PC-3 (cell line): ENCODE data around the gene HDAC4. TPM values are rescaled to one million over a fixed set of nuclear protein-coding genes. Genes with fewer than 3 reads are reported as not detected.

Experiments used
- ATAC-seq: fragments of 200-7000 bp; cut with Tn5 transposase; 2 replicates; pipeline ENCODE4 v1.9.1; 2020; ENCODE audit warnings: mild to moderate bottlenecking, moderate library complexity
- BruUV-seq: library from RNA; stranded (reverse); fragments of 400-500 nt; replicated peaks from 2 replicates; lab custom pipeline; 2021; lab: Mats Ljungman, UMichigan
- CTCF ChIA-PET: fragments of 300-600 bp; sonication (Branson Sonifier 250); formaldehyde crosslinking; loops from one replicate; lab custom pipeline; 2022; ENCODE audit warnings: antibody characterized with exemption; lab: Charles Lee
- POLR2A ChIA-PET: fragments of 300-600 bp; sonication (Branson Sonifier 250); formaldehyde crosslinking; loops from one replicate; lab custom pipeline; 2022; ENCODE audit warnings: antibody characterized with exemption; ENCODE audit not compliant: unreplicated experiment; lab: Charles Lee
- DNase-seq: peaks from one replicate; pipeline ENCODE4 v3.0.0-alpha.2; 2015
- H2AFZ ChIP-seq: fragments of 300-600 bp; sonication (generic); 2 replicates; pipeline ENCODE4 v1.6.0; 2016; ENCODE audit warnings: antibody characterized with exemption, low read length
- H3F3A ChIP-seq: fragments of 300-600 bp; sonication (generic); one replicate; pipeline ENCODE4 v1.6.0; 2017; ENCODE audit warnings: antibody characterized with exemption, low read length, control low read depth, mild to moderate bottlenecking; ENCODE audit not compliant: unreplicated experiment
- H3K27ac ChIP-seq: fragments of 300-600 bp; sonication (generic); 2 replicates; pipeline ENCODE4 v1.5.1; 2016; ENCODE audit warnings: mild to moderate bottlenecking, low read length
- H3K27me3 ChIP-seq: fragments of 300-600 bp; sonication (generic); 2 replicates; pipeline ENCODE4 v1.6.1; 2016; ENCODE audit warnings: low read length, mixed read lengths
- H3K36me3 ChIP-seq: fragments of 300-600 bp; sonication (generic); 2 replicates; pipeline ENCODE4 v1.6.1; 2016; ENCODE audit warnings: low read depth, mixed run types, low read length, mixed read lengths
- H3K4me1 ChIP-seq: fragments of 300-600 bp; sonication (generic); 2 replicates; pipeline ENCODE4 v1.5.1; 2016; ENCODE audit warnings: low read length; ENCODE audit not compliant: insufficient read depth
- H3K4me2 ChIP-seq: fragments of 300-600 bp; sonication (generic); 2 replicates; pipeline ENCODE4 v1.6.0; 2016; ENCODE audit warnings: low read length
- H3K4me3 ChIP-seq: fragments of 300-600 bp; sonication (generic); 2 replicates; pipeline ENCODE4 v1.5.1; 2016; ENCODE audit warnings: mild to moderate bottlenecking, low read length, mixed read lengths
- H3K79me2 ChIP-seq: fragments of 300-600 bp; sonication (generic); 2 replicates; pipeline ENCODE4 v1.6.1; 2017; ENCODE audit warnings: low read length, mixed read lengths
- H3K9ac ChIP-seq: fragments of 300-600 bp; sonication (generic); 2 replicates; pipeline ENCODE4 v1.6.0; 2016; ENCODE audit warnings: mild to moderate bottlenecking, low read length
- H3K9me2 ChIP-seq: fragments of 300-600 bp; sonication (generic); replicated peaks from 2 replicates; pipeline ENCODE4 v1.6.1; 2016; ENCODE audit warnings: mixed run types, low read length, mixed read lengths
- H3K9me3 ChIP-seq: fragments of 300-600 bp; sonication (generic); 2 replicates; pipeline ENCODE4 v1.6.1; 2016; ENCODE audit warnings: low read length, mixed read lengths
- H4K20me1 ChIP-seq: fragments of 300-600 bp; sonication (generic); 2 replicates; pipeline ENCODE4 v1.6.1; 2016; ENCODE audit warnings: low read length, mixed read lengths
- EZH2 ChIP-seq: fragments of 300-600 bp; sonication (generic); IDR thresholded peaks from one replicate; pipeline ENCODE4 v1.6.1; 2017; ENCODE audit warnings: antibody characterized with exemption, mild to moderate bottlenecking, low read length; ENCODE audit not compliant: unreplicated experiment
- EZH2phosphoT487 ChIP-seq: fragments of 300-600 bp; sonication (generic); IDR thresholded peaks from 2 replicates; pipeline ENCODE4 v1.6.1; 2018; ENCODE audit warnings: mild to moderate bottlenecking, antibody characterized with exemption, low read length, borderline replicate concordance
- intact Hi-C: fragments of 100-400 bp; cut with micrococcal nuclease; formaldehyde crosslinking; loops from 2 replicates; pipeline ENCODE4 v1.9.0; 2023
- total RNA-seq: library from RNA; depleted of rRNA; stranded (reverse); fragments of >200 nt; gene quantifications from 2 replicates; pipeline ENCODE4 v1.2.3, GENCODE V29; 2014
- TF ChIP-seq, protein P1 (sequence below): fragments of 300-600 bp; sonication (generic); conservative IDR thresholded peaks from 2 replicates; pipeline ENCODE4 v1.5.1; 2017; ENCODE audit warnings: antibody characterized with exemption, low read depth, mild to moderate bottlenecking, low read length

Gene HDAC4
- total RNA-seq, 1 experiment from 2014 or later: 8.5 TPM

DNA sequence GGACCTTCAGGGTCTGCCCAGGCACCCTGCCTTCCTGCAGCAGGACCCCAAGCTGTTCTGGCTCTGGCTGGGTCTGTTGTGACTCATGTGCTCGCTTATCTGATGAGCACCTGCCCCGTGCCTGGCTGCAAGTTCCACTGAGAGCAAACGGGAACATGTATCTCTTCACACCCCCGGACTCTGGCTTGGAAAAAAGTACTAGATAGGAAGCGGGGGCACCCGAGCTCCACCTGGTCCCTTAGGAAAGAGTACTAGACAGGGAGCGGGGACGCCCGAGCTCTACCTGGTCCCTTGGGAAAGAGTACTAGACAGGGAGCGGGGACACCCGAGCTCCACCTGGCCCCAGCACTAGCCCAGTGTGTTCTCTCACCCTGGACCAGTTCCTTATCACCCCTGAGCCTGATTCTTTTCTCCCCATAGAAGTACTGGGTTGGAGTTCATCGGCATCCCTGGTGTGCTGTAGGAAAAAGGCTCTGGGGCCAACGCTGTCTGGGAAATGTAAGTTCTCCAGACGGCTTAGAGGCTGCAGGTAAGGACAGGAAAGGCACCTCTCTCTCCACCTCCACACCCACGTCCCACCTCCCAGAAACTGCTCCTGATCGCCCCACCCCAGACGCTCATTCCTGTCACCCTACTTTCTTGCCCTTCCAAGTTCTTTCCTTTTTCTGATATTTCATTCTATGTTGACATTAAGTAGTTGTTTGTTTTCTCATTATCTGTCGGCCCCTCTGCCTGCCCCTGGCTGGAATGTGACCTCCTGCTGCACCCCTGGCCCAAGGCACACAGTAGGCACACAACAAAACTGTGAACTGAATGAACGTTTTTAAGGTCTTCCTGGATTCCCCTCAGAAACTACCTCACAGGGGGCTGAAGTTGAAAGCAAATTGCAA lies 40.2 kb downstream of the HDAC4 start:
- DNase-seq: no peak
- H2AFZ ChIP-seq: no peak overlapping the region
- ChIA-PET POLR2A (no interaction called here), CTCF (no interaction called here)
- H3K4me1 ChIP-seq: no peaks in the 10 kb centered on the region
- H3K4me3 ChIP-seq: no peak overlapping the region
- H3K4me2 ChIP-seq: no peak overlapping the region
- no peak for ATAC-seq
- H3K9me3 ChIP-seq: no peaks in the 10 kb centered on the region
- H3K9ac ChIP-seq: no peak overlapping the region
- H3F3A ChIP-seq: no peaks in the 10 kb centered on the region
- H3K27ac ChIP-seq: no peak overlapping the region
- no peaks in the 10 kb centered on the region for H3K27me3 ChIP-seq
- no TSS peak for BruUV-seq
- H3K36me3 ChIP-seq: no peaks in the 10 kb centered on the region
- H3K79me2 ChIP-seq: 0 out of 2 replicates have a peak, but pooled peaks cover 4% of the 10 kb centered on the region
- H4K20me1 ChIP-seq: no peaks in the 10 kb centered on the region
- TF ChIP-seq, protein P1, sequence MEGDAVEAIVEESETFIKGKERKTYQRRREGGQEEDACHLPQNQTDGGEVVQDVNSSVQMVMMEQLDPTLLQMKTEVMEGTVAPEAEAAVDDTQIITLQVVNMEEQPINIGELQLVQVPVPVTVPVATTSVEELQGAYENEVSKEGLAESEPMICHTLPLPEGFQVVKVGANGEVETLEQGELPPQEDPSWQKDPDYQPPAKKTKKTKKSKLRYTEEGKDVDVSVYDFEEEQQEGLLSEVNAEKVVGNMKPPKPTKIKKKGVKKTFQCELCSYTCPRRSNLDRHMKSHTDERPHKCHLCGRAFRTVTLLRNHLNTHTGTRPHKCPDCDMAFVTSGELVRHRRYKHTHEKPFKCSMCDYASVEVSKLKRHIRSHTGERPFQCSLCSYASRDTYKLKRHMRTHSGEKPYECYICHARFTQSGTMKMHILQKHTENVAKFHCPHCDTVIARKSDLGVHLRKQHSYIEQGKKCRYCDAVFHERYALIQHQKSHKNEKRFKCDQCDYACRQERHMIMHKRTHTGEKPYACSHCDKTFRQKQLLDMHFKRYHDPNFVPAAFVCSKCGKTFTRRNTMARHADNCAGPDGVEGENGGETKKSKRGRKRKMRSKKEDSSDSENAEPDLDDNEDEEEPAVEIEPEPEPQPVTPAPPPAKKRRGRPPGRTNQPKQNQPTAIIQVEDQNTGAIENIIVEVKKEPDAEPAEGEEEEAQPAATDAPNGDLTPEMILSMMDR: no peak
- TF ChIP-seq EZH2: no peak
- TF ChIP-seq EZH2phosphoT487: no peak
- intact Hi-C loops: no loop called here
- H3K9me2 ChIP-seq: no peaks in the 10 kb centered on the region

DNA sequence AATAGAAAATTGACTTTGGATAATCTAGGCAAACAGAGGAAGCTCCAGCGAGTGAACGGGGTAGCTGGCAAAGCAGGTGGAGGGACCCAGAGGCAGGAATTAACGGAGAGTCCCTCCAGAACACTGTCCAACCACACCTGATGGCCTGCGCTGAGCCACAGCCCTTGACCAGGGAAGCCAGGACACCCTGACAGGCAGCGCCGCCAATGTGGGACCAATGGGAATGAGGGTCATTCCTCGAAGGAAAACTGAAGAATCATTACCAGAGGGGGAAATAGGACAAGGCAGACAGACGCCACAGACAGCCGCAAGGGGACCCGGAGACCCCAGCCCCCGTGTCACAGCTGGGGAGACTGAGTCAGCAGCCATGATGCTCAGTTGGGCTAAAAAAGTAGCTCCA lies 40.8 kb downstream of the HDAC4 start:
- no peak overlapping the region for H2AFZ ChIP-seq
- no peaks in the 10 kb centered on the region for H3K9me2 ChIP-seq
- H3K4me2 ChIP-seq: no peak overlapping the region
- TF ChIP-seq EZH2phosphoT487 (no peak), EZH2 (no peak)
- TF ChIP-seq, protein P1: no peak
- H3K27me3 ChIP-seq: no peaks in the 10 kb centered on the region
- H3K4me3 ChIP-seq: no peak overlapping the region
- H3F3A ChIP-seq: no peaks in the 10 kb centered on the region
- H3K27ac ChIP-seq: no peak overlapping the region
- no TSS peak for BruUV-seq
- H3K9me3 ChIP-seq: no peaks in the 10 kb centered on the region
- no peaks in the 10 kb centered on the region for H4K20me1 ChIP-seq
- intact Hi-C loops: no loop called here
- no peak for ATAC-seq
- ChIA-PET POLR2A (no interaction called here), CTCF (no interaction called here)
- H3K9ac ChIP-seq: no peak overlapping the region
- H3K36me3 ChIP-seq: peaks cover 3% of the 10 kb centered on the region; the same call in 1 of the 2 replicates
- H3K79me2 ChIP-seq: 0 out of 2 replicates have a peak, but pooled peaks cover 4% of the 10 kb centered on the region
- DNase-seq: no peak
- H3K4me1 ChIP-seq: no peaks in the 10 kb centered on the region
